Stimulated activated CD8-positive, alpha-beta memory T cell treated with anti-CD3 and anti-CD28 coated beads, Interleukin-7, amount 100 ng/mL, for 4 hours (primary cell): ENCODE results near the gene ASCL1.

Source experiments
- DNase-seq, 2 donors: peaks; one replicate each; pipeline ENCODE4 v3.0.0-alpha.2; 2020; ENCODE audit warnings: low read depth in 2 of 2

ASCL1 gene

DNA sequence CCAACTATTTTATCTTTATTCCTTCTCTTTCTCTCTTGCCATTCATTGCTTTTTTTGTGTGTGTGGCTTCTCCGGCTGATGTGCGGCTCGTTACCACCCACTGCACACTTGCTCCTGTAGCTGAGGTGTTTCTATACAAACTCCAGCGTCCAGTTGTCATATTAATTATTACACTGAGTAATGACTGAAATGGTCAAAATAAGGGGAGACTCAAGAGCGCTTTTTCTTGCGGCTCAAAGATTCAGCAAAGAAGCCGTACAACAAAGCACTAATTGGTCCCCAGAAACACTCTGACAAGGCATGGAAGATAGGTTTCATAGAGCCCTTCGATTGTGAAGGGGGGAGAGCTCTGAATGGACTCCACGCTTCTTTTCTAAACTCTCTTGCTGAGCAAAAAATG lies 5.6 kb upstream of the ASCL1 start:
- DNase-seq, result no peak

- no peak for DNase-seq
Measured at GRCh38 chr12:102953221-102953620, 4.3 kb upstream of the ASCL1 start.

DNA sequence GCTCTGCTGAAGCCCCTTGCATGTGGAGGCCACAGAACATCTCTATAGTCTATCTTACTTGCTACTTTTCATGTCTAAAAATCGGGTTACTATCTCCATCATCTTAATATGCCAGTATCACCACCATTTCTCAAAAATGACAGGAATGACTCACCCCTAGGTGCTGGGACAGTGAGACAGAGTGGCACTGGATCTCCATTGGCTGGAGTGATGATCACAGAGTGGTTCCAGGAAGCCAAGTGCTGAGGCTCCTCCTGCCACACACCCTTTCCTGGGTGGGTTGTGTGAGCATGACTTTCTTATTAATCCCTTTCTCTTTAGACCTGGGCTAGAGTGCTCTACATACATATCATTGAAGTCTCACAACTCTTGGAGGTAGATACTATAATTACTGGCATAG lies 3.3 kb upstream of the ASCL1 start:
- no peak for DNase-seq

GRCh38 chr12:102955926-102956737 lies 1.3 kb upstream of the ASCL1 start:
- no peak for DNase-seq

DNA sequence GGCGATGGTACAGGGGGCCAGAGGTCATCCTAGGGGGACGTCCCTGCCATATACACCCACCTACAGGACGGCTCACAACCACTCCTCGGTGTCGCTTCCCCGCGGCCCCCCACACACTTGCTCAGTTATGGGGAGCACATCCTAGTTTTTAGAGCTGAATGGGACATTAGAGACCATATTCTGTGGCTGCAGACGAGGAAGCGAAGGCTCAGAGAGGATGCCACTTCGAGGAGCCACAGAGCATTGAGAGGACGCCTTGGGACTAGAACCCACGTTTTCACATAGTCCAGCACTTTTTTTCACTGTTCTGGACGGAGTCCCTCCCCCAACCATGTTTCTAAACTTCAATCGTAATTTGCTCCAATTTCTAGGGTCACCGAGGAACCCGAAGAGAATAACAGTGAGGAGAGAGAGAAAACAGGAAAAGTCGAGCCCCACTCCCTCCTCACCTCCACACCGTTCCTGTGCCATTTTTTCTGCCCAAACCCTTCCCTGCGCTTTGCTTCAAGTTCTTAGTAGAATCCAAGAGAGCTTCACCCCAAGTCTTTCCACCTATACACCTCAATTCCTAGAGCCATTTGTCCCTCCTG lies 641 bp upstream of the ASCL1 start:
- no peak for DNase-seq

- no peak for DNase-seq
Measured at GRCh38 chr12:102958073-102958829, 777 bp downstream of the ASCL1 start.

GRCh38 chr12:102958830-102959176 lies 1.3 kb downstream of the ASCL1 start:
- no peak for DNase-seq

DNA sequence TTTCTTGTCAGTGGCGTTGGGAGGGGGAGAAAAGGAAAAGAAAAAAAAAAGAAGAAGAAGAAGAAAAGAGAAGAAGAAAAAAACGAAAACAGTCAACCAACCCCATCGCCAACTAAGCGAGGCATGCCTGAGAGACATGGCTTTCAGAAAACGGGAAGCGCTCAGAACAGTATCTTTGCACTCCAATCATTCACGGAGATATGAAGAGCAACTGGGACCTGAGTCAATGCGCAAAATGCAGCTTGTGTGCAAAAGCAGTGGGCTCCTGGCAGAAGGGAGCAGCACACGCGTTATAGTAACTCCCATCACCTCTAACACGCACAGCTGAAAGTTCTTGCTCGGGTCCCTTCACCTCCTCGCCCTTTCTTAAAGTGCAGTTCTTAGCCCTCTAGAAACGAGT lies 1.9 kb downstream of the ASCL1 start:
- DNase-seq, result no peak

DNA sequence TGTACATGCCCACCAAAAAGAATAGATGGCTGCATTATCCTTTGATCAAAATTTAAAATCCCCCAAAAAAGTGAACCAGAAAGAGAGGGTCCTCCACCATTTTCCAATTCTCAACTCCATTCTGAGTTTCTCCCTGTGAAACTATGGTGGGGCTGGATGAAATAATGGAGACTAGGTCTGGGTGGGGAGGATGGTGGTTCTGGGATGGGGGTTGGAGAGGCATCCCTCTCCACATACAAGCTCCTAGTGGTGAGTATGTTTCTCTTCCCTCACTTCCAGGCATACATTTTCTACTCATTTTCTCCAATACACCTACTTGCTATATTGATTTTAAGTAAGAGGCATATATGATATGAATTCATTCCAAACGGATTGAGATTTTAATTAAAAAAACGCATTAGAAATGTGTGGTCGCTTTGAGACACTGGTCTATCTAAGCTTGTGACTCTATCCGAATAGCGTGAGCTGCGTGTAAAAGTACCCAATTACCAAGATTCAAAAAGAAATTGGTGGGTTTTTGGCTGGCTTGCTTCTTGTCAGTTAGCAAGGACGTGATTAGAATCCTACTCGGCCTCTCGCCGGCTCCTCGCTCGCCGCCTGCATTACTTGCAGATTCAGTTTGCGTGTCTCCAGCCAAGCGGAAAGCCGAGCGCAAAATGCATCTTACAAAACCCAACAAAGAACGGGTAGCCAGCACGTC lies 3.4 kb downstream of the ASCL1 start:
- no peak for DNase-seq

GRCh38 chr12:102961466-102961855 lies 4.0 kb downstream of the ASCL1 start:
- DNase-seq, result no peak

DNA sequence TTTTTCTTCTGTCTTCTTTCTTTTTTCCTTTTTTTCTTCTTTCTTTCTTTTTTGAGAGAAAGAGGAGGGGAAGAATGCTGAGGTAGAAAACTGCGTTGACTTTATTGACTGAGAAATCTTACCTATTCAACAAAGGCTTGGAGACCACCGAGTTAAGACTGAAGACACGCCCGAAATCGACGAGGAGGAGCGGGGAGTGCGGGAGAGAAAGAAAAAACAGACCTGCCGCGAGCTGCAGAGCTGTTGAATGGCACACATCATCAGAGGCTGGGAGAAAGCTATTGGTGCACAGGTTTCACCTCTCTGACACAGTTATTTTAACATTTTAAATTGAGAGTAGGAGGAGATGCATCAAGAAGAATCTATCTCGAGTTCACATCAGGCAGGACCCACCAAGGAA lies 5.1 kb downstream of the ASCL1 start:
- no peak for DNase-seq

- no peak for DNase-seq
Measured at GRCh38 chr12:102962986-102963385, 5.5 kb downstream of the ASCL1 start.

- no peak for DNase-seq
Measured at GRCh38 chr12:102963796-102964195, 6.3 kb downstream of the ASCL1 start.

- no peak for DNase-seq
Measured at GRCh38 chr12:102964872-102965271, 7.4 kb downstream of the ASCL1 start.

GRCh38 chr12:102965281-102966155 lies 8.0 kb downstream of the ASCL1 start:
- DNase-seq, result no peak

- DNase-seq, result no peak
Measured at GRCh38 chr12:102966200-102966863, 8.9 kb downstream of the ASCL1 start.

DNA sequence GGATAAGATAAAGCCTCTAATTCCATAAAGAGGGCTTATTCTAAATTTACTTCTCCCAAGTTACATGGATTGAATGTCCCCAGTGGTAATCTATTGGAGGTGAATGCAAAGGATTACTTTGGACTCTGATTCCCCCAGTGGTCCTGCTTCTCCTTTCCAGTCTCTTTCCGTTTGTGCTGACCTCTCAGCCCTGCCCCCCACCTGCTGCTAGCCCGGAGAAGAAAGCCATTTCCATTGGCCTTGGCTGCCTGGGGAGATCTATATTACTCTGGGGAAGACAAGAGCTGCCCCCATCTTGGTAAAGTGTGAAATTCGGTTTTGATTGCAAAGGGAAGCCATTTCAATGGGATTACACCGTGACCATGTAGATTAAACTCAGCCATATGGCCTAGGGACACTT lies 13.3 kb downstream of the ASCL1 start:
- no peak for DNase-seq

DNA sequence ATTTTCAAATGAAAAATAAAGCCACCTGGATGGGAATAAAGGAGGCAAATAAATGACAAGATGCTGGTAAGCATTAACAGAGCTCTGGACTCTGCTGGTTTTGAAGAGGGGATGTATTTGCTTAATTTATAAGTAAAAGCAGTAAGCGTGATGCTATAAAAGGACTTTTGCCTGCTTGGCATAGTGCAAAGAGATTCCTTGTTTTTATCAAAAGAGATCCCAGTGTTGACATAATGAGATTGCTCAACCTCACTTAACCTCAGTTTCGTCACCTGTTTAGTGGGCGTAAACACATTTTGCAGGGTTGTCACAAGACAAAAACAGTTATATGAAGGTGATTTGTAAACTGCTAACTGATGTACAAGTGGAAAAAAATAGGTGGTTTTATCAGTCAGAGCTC lies 13.8 kb downstream of the ASCL1 start:
- DNase-seq, result no peak

DNA sequence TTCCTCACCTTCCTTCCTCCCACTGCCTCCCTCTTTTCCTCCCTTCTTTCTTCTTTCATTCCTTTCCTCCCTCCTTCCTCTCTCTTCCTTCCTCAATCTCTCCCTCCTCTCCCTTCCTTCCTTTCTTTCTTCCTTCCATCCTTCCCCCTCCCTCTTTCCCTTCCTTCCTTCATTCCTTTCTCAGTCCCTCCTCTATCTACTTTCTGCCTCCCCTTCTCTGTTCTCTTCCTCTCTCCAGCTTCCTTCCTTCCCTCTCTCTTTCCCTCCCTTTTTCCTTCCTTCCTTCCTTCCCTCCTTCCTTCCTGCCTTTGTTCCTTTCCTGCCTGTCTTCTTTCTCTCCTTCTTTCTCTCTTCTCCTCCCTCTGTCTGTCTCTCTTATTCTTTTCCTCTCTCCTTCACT lies 16.1 kb downstream of the ASCL1 start:
- DNase-seq, result no peak

DNA sequence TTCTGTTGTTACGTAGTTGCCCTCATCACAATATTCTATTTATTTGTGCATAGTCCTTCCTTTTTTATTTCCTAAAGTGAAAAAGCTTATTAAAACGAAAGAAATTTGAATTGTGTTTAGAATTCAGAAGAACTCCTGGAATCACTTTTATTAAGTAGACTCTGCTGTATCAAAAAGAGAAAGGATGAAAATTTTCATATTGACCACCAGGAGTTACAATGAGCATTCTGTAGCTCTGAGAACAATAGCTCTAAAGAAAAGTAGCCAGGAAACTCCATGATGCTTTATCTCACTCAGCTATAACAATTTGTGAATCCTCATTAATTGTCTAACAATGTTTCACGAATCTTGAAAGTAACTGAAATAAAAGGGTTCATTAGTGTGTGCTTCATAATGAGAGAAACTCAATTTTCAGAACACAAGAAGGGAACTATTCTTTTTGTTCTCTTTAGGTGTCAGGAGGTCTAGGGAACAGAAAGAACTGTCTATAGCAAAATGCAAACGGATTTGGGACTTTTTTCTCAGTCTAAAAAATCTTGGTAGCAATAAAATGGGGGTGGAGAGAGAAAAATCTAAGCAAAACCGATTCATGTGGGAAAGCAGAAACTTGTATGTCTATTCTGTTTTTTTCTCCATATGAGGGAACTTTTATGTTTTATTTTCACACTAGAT lies 19.3 kb downstream of the ASCL1 start:
- no peak for DNase-seq
